ENCODE measurements around the gene ENTPD7.

ENTPD7 gene

GRCh38 chr10:99750641-99751040, 91.3 kb downstream of the ENTPD7 start:
- no peak for DNase-seq

GRCh38 chr10:99754670-99755069, 95.4 kb downstream of the ENTPD7 start:
- no peak for DNase-seq
